Measurements from ENCODE around the gene PPP6R3. TPM values are rescaled to one million over a fixed set of nuclear protein-coding genes. Genes with fewer than 3 reads are reported as not detected.

Gene PPP6R3
- polyA plus RNA-seq, 1 of the 3 experiments (the other 2 are of a cell fraction): 28.1 TPM

DNA sequence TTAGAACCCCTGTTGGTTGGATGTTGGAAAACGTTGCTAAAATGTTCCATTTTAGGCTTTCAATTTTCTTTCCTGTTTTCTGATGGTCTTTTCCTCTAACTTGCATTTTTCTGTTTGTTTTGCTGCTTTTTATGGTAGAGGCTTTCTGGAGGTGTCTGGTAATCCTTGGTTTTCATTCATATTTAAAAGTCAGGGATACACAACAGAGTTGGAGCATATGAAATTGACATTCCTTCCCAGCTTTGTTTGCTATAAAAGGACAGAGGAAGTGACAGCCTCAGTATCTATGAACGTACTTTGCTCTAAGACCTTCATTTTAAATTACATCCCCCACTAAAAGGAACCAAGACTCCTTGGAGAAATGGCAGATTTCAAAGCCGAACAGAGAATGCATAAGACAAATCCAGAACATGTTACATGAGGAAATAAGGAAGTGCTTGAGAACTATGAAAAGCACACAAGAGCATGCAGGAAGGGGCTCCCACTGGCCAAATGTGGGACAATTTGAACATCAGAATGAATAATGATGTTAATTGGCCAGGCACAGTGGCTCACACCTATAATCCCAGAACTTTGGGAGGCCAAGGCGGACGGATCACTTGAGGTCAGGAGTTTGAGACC is 56.7 kb downstream of the PPP6R3 start:
- Histone ChIP-seq H2AFZ (ENCODE audit: low read depth) (no peak overlapping the region), H3F3A (replicated peaks; ENCODE audit: insufficient read depth) (peaks cover 16% of the 10 kb centered on the region), H3K36me3 (replicated peaks in 1 of 2; ENCODE audit: control insufficient read depth in 1 of 2, insufficient read depth in 2 of 2, low read length in 1 of 2) (peaks cover 37 to 48% of the 10 kb centered on the region in 2 experiments), H3K4me1 (ENCODE audit: control insufficient read depth in 1 of 2, insufficient read depth in 2 of 2, low read depth in 1 of 2, low read length in 1 of 2) (peaks cover 0 to 3% of the 10 kb centered on the region in 2 experiments; a peak in 1 of 4 replicates), H3K9me3 (no peaks in the 10 kb centered on the region), H3K79me2 (ENCODE audit: insufficient read depth) (peaks cover 98% of the 10 kb centered on the region), H3K4me2 (no peak overlapping the region), H3K4me3 (ENCODE audit: low read depth in 2 of 2, low read length in 1 of 2) (no peak overlapping the region), H3K27ac (ENCODE audit: low read depth in 2 of 2, low read length in 1 of 2) (no peak overlapping the region), H3K27me3 (ENCODE audit: insufficient read depth) (no peaks in the 10 kb centered on the region), H4K20me1 (ENCODE audit: insufficient read depth) (peaks cover 76% of the 10 kb centered on the region), H3K9ac (no peak overlapping the region), H3K9me2 (no peaks in the 10 kb centered on the region)
- no peak for TF ChIP-seq EP300 (IDR thresholded peaks at IDR 0.05; ENCODE audit: borderline replicate concordance in 1 of 2, low read depth in 1 of 2, low read length in 1 of 2)
- TF ChIP-seq, protein P1, sequence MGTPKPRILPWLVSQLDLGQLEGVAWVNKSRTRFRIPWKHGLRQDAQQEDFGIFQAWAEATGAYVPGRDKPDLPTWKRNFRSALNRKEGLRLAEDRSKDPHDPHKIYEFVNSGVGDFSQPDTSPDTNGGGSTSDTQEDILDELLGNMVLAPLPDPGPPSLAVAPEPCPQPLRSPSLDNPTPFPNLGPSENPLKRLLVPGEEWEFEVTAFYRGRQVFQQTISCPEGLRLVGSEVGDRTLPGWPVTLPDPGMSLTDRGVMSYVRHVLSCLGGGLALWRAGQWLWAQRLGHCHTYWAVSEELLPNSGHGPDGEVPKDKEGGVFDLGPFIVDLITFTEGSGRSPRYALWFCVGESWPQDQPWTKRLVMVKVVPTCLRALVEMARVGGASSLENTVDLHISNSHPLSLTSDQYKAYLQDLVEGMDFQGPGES (IDR thresholded peaks at IDR 0.05; ENCODE audit: low read depth, low read length): no peak
- TF ChIP-seq RCOR1 (IDR thresholded peaks at IDR 0.05; ENCODE audit: low read length): no peak
- TF ChIP-seq CHD2 (IDR thresholded peaks at IDR 0.05; ENCODE audit: low read length, partially characterized antibody): no peak
- no peak for TF ChIP-seq GATA2 (CRISPR knock-in tag; IDR thresholded peaks at IDR 0.05)
- TF ChIP-seq, protein P2, sequence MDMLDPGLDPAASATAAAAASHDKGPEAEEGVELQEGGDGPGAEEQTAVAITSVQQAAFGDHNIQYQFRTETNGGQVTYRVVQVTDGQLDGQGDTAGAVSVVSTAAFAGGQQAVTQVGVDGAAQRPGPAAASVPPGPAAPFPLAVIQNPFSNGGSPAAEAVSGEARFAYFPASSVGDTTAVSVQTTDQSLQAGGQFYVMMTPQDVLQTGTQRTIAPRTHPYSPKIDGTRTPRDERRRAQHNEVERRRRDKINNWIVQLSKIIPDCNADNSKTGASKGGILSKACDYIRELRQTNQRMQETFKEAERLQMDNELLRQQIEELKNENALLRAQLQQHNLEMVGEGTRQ (IDR thresholded peaks at IDR 0.05; ENCODE audit: borderline replicate concordance, low read depth, low read length): no peak
- no peak for TF ChIP-seq FOSL2 (IDR thresholded peaks at IDR 0.05; ENCODE audit: borderline replicate concordance, low read depth)
- TF ChIP-seq SMC3 (IDR thresholded peaks at IDR 0.05; ENCODE audit: low read depth, low read length): no peak
- TF ChIP-seq FOXJ3 (CRISPR knock-in tag; IDR thresholded peaks at IDR 0.05): no peak
- no peak for TF ChIP-seq TCF12 (IDR thresholded peaks at IDR 0.05)
- no peak for TF ChIP-seq TEAD4 (IDR thresholded peaks at IDR 0.05; ENCODE audit: borderline replicate concordance, insufficient read depth)
- no peak for TF ChIP-seq PBX3 (IDR thresholded peaks at IDR 0.05)
- TF ChIP-seq TAF1 (IDR thresholded peaks at IDR 0.05; ENCODE audit: borderline replicate concordance, low read depth, low read length): no peak
- no peak for DNase-seq
- POLR2A ChIA-PET: no interaction called here
- WGBS (ENCODE audit: low lambda C conversion rate): 91% methylated on average over 5 of the region's 5 CpGs
- CTCF ChIA-PET: no interaction called here

GRCh38 chr11:68518191-68518590 is 57.6 kb downstream of the PPP6R3 start:
- WGBS (ENCODE audit: low lambda C conversion rate): 57% methylated on average over 1 of the region's 1 CpG
- H3K9ac ChIP-seq: no peak overlapping the region
- no peak overlapping the region for H3K4me2 ChIP-seq
- peaks cover 18% of the 10 kb centered on the region for H3F3A ChIP-seq (replicated peaks; ENCODE audit: insufficient read depth)
- H3K36me3 ChIP-seq (replicated peaks in 1 of 2; ENCODE audit: control insufficient read depth in 1 of 2, insufficient read depth in 2 of 2, low read length in 1 of 2): peaks cover 46 to 56% of the 10 kb centered on the region in 2 experiments
- CTCF ChIA-PET: interaction anchor here (0.9 to 1.2 kb wide), 2 partner anchors 14 to 237 kb away, joined by 3 to 4 read pairs; no protein-coding TSS in a partner anchor
- H3K9me3 ChIP-seq: no peaks in the 10 kb centered on the region
- no peaks in the 10 kb centered on the region for H3K9me2 ChIP-seq
- H4K20me1 ChIP-seq (ENCODE audit: insufficient read depth): peaks cover 66% of the 10 kb centered on the region
- H3K4me3 ChIP-seq (ENCODE audit: low read depth in 2 of 2, low read length in 1 of 2): no peak overlapping the region
- no peak overlapping the region for H3K27ac ChIP-seq (ENCODE audit: low read depth in 2 of 2, low read length in 1 of 2)
- H3K79me2 ChIP-seq (ENCODE audit: insufficient read depth): peaks cover 98% of the 10 kb centered on the region
- no peak for DNase-seq
- H3K27me3 ChIP-seq (ENCODE audit: insufficient read depth): no peaks in the 10 kb centered on the region
- H2AFZ ChIP-seq (ENCODE audit: low read depth): no peak overlapping the region
- POLR2A ChIA-PET: no interaction called here
- H3K4me1 ChIP-seq (ENCODE audit: control insufficient read depth in 1 of 2, insufficient read depth in 2 of 2, low read depth in 1 of 2, low read length in 1 of 2): peaks cover 0 to 1% of the 10 kb centered on the region in 2 experiments; a peak in 1 of 4 replicates
- no peak for TF ChIP-seq GABPA (IDR thresholded peaks at IDR 0.05; ENCODE audit: low read depth)
- TF ChIP-seq EZH2phosphoT487 (IDR thresholded peaks at IDR 0.05; ENCODE audit: borderline replicate concordance, low read depth): no peak
- TF ChIP-seq GATA2 (CRISPR knock-in tag; IDR thresholded peaks at IDR 0.05): no peak
- no peak for TF ChIP-seq SIN3A (IDR thresholded peaks at IDR 0.05; ENCODE audit: borderline replicate concordance, low read depth, low read length)
- TF ChIP-seq PBX3 (IDR thresholded peaks at IDR 0.05): no peak
- TF ChIP-seq, protein P1 (IDR thresholded peaks at IDR 0.05; ENCODE audit: low read depth, low read length): no peak
- no peak for TF ChIP-seq FOSL2 (IDR thresholded peaks at IDR 0.05; ENCODE audit: borderline replicate concordance, low read depth)
- TF ChIP-seq TEAD4 (IDR thresholded peaks at IDR 0.05; ENCODE audit: borderline replicate concordance, insufficient read depth): no peak

Data from SK-N-SH (cell line).